Hematopoietic multipotent progenitor cell treated with erythropoietin and hydrocortisone succinate and interleukin-3 and kit ligand, for 17 days (in vitro differentiated cells): ENCODE measurements around the gene ACTMAP.
"Not testable (repeated sequence)": the region's sequence is repeated elsewhere in the genome, so short reads cannot be mapped to it uniquely, and the experiment has no call there.

Experiments
- DNase-seq: peaks from one replicate; pipeline ENCODE4 v3.0.0-alpha.2; 2015; ENCODE audit warnings: low spot score

The ACTMAP gene

DNA sequence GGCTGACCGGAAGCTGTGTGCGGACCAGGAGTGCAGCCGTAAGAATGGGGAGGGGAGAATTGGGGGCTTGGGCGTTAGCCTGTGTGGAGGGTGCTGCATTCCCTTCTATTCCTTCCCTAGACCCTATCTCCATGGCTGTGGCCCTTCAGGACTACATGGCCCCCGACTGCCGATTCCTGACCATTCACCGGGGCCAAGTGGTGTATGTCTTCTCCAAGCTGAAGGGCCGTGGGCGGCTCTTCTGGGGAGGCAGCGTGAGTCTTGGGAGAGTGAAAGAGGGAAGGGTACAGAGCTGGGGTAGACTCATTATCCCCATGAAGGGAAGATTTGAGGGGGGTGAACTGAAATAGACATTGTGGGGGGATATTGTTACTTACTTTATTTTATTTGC lies 25.4 kb upstream of the ACTMAP start:
- no peak for DNase-seq

DNA sequence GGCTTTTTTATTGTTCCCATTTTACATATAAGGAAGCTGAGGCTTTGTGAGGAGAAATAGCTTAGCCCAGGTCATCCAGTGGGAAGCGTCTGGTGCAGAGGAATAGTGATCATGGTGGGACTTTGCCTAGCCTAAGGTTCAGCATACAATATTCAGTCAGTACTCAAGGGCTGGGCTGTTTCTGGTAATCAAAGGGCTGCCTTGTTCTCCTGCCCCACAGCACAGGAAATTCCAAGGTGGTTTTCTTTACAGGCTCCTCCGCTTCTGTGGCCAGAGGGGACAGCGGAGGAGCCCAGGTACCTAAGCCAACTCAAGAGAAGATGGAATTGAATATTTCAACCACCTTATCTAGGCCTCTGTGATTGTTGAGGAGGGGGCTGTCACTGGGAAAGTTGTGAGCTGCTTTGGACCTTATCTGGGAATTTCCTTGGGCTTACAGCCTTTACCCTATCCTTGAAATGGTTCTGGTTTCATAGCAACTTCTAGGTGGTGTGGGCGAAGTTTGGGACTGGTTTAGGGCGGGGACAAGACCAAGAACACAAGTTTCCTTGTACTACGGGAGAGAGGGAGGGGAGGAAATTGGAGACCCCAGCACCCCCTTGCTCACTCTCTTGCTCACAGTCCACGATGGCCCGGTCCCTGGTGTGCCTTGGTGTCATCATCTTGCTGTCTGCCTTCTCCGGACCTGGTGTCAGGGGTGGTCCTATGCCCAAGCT lies 24.8 kb upstream of the ACTMAP start, which contains the start of gene MIA:
TSS of gene MIA (plus strand) at position 606 of the 716 bp plus-strand sequence. CDS start at position 628, 22 bp downstream.
- DNase-seq, result no peak

DNA sequence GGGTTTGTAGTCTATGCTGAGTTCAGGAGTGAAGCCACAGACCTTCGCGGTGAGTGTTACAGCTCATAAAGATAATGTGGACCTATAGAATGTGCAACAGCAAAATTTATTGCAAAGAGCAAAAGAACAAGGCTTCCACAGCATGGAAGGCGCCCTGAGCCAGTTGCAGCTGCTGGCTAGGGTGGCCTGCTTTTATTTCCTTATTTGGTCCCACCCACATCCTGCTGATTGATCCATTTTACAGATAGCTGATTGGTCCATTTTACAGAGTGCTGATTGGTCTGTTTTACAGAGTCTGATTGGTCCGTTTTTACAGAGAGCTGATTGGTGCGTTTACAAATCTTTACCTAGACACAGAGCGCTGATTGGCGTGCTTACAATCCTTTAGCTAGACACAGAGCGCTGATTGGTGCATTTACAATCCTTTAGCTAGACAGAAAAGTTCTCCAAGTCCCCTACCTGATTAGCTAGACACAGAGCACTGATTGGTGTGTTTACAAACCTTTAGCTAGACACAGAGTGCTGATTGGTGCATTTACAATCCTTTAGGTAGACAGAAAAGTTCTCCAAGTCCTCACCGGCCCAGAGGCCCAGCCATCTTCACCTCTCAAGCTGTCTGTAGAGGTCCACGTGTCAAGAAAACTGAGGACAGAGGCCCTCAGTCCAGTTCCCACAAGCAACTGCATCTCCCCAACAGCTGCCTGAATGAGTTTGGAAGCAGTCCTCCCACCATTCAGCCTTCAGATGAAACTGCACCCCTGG lies 21.0 kb upstream of the ACTMAP start:
- DNase-seq, result peak; percentile 32

DNA sequence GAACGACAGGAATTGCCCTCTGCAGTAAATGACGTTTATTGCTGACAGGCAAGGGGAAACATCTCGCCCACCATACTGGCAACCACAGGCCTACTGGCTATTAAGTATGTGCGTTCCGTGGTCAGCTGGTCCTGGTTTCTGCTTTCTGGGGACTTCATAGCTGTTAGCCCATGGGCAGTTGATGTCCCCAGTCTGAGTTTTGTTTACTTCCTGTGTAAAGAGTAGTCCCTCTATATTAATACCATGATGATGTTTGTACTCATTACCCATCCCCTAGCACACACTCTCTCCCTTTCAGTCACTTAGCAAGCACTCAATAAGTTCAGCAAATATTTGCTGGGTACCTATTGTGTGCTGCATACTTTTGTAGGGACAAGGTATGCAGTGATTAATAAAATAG lies 18.6 kb upstream of the ACTMAP start:
- DNase-seq, result no peak

DNA sequence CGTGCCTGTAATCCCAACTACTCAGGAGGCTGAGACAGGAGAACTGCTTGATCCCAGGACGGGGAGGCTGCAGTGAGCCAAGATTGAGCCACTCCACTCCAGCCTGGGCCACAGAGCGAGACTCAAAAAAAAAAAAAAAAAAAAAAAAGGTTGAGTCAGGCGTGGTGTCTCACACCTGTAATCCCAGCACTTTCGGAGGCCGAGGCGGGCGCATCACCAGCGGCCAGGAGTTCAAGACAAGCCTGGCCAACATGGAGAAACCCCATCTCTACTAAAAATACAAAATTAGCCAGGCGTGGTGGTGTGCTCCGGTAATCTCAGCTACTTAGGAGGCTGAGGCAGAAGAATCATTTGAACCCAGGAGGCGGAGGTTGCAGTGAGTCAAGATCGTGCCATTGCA lies 16.1 kb upstream of the ACTMAP start:
- DNase-seq, result not testable (repeated sequence)

DNA sequence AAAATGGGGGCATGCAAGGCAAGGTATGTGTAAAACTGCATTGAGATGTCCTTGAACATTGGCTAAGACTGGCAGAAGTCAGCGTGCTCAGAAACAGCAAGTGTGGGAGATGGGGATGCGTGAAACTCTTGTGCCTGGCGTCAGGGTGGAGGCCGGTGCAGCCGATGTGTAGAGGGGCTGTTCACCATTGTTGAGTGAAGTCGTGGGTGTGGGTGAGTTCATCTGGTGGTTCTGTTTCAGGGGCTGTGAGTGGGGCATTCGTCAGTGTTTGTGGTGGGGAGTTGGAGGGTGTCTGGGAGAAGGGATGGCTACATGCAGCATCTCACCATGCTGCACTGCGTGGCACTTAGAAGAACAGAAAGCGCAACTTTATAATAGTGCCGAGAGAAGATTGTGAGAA lies 13.7 kb upstream of the ACTMAP start:
- no peak for DNase-seq

DNA sequence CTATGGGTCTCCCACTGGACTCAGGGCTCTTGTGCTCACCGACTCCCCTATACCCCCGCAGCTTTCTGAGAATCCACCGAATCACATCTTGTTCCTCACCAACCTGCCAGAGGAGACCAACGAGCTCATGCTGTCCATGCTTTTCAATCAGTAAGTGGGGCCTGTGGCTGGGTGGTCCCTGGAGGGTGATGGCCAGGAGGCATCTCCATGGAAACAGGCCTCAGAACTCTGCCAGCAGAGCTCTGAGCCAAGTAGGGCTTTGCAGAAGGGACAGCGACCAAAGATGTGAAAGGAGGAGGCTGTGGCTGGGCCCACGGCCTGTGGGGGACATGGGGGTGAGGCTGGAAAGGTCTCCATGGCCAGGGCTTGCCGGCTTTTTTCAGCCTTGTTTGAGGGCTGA lies 13.2 kb upstream of the ACTMAP start:
- DNase-seq, result no peak

DNA sequence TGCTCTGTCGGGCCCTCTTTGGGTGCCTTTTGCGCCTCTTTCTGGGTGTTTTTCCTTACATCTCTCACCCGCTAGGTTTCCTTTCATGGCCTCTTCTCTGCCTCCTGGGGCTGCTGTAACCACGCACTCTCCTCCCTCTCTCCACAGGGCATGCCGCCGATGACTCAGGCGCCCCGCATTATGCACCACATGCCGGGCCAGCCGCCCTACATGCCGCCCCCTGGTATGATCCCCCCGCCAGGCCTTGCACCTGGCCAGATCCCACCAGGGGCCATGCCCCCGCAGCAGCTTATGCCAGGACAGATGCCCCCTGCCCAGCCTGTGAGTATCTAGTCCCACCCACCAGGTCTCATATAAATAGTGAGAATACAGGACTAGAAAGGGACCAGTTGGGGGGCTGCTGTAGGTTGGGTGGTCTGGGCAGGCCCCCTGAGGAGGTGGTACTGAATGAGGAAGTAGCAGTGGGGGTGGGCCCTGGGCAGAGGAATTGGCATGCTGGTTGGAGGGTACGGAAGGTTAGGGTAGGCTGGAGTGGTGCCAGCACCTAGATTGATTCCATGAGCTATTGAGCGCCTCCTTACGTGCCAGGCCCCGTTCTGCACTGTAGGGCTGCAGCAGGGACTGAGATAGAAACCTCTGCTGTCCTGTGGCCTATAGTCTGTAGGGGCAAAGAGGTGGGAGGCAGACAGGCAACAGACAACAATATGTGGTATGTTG lies 12.6 kb upstream of the ACTMAP start:
- no peak for DNase-seq

DNA sequence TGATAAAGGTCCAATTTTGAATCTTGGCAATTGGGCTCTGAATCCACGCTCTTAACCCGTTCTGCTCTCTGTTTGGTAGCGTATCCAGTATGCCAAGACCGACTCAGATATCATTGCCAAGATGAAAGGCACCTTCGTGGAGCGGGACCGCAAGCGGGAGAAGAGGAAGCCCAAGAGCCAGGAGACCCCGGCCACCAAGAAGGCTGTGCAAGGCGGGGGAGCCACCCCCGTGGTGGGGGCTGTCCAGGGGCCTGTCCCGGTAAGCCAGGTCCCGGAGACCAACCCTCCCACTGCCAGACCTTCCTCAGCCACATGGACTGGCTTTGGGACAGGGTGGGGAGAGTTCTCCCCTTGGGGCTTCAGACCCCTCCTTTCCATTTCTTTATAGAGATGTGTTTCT lies 9.1 kb upstream of the ACTMAP start:
- no peak for DNase-seq

DNA sequence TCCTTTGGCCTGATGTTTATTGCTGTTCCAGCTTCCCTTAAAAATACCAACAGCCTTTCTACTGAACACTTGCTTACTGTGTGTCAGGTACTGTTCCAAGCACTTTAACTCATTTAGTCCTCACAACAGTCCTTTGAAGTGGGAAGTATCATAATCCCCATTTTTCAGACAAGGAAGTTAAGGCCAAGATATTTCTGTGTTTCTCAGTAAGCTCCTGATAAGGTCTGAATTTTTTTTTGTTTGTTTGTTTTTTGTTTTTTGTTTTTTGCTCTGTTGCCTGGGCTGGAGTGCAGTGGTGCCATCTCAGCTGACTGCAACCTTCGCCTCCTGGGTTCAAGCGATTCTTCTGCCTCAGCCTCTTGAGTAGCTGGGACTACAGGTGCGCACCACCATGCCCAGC lies 8.2 kb upstream of the ACTMAP start:
- DNase-seq, result no peak

DNA sequence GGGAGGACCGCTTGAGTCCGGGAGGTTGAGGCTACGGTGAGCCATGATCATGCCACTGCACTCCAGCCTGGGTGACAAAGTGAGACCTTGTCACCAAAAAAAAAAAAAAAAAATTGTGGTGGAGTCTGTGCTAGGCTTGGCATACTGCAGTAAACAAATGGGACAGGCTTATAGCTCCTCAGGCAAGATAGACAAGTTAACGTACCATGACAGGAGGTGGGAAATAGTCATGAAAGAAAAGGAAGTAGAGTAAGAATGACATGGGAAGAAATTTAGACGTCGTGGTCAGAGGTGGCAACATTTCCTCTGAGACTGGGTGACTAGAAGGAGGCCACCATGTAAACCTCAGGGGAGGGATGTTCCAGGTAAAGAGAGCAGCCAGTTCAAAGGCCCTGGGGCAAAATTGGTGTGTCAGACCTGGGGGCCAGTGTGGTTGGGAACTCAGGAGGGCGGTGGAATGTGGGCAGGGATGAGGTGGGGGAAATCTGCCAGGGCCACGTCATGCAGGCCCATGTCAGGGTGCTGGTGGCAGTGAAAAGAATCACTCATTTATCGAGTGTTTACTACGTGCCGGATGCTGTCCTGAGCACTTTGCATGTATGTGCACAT lies 6.3 kb upstream of the ACTMAP start:
- no peak for DNase-seq

DNA sequence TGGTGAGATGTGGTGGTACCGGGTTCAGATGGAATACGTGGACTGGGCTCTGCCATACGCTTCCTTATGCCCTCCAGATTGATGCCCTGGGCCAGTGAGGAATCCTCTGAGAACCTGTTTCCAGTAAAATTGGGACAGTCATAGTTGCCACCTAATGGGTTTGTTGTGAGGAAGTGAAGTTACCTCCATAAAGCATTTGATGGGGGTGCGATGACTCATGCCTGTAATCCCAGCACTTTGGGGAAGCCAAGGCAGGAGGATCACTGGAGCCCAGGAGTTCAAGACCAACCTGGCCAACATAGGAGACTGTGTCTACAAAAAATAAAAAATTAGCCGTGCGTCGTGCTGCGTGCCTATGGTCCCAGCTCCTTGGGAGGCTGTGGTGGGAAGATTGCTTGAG lies 5.5 kb upstream of the ACTMAP start:
- DNase-seq, result no peak

DNA sequence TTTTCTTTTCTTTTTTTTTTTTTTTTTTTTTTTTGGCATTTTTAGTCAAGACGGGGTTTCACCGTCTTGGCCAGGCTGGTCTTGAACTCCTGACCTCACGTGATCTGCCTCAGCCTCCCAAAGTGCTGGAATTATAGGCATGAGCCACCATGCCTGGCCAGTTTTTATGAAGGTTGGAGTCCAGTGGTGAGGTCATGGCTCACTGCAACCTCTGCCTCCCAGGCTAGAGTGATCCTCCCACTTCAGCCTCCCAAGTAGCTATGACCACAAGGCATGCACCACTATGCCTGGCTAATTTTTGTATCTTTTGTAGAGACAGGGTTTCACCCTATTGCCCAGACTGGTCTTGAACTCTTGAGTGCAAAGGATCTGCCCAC lies 5.0 kb upstream of the ACTMAP start:
- DNase-seq, result no peak

DNA sequence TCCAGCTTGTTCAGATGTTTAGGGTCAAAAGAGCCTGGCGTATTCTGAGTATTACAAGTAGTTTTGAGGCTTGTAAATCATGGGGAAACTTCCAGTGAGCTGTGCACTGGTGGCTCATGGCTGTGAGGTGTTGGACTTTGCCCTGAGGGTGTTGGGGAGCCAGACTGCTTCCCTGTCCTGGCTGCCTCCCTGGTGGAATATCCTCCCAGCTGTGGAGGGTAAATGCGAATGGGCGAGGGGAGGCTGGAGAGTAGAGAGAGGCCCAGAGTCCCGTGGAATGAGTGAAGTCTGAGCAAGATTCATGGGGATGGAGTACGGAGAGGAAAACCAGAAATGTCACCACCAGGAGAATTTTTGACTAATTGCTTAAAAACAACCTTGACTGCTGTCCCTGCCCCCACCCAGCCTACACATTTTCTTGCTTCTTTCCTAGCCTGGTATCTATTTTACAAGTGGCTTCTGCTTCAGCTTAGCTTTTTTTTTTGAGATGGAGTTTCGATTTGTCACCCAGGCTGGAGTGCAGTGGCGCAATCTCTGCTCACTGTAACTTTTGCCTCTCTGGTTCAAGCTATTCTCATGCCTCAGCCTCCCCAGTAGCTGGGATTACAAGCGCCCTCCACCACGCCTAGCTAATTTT lies 4.5 kb upstream of the ACTMAP start:
- DNase-seq, result no peak

DNA sequence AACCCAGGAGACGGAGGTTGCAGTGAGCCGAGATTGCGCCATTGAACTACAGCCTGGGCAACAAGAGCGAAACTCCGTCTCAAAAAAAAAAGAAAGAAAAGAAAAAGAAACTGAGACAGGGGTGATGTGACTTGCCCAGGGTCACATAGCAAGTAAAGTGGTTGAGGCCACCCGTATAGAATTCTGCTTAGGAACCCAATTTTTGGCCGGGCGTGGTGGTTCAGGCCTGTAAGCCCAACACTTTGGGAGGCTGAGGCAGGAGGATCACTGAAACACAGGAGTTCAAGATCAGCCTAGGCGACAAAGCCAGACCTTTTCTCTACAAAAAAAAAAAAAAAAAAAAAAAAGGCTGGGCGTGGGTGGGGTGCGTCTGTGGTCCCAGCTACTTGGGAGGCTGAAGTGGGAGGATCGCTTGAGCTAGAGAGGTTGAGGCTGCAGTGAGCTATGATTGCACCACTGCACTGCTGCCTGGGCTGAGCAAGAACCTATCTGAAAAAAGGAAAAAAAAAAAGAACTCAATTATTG lies 2.0 kb upstream of the ACTMAP start:
- no peak for DNase-seq

DNA sequence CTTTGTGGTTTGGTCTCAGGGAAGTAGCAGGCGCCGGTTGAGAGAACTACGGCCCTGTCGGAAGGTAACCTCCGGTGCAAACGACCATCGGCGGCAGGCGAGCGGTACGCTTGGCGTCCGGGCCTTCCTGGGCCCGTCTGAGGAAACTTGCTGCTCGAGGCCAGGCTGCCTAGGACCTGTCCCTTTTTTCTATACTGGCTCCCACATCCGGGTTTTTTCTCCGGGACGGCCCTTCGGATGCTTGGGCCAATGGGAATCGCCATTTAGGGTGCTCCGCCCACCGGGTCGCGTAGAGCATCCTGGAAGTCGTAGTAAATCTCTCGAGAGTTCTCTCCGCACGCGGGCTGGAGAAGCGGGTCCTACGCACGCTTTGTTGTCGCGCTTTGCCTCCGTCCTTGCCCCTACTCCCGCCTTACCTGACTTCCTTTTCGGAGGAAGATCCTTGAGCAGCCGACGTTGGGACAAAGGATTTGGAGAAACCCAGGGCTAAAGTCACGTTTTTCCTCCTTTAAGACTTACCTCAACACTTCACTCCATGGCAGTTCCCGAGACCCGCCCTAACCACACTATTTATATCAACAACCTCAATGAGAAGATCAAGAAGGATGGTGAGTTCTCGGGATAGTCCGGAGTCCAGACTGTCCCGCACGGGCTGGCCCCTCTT lies 729 bp upstream of the ACTMAP start, which contains the start of gene SNRPA:
TSS of gene SNRPA (plus strand) at position 330 of the 664 bp plus-strand sequence. CDS start at position 536, 206 bp downstream.
- DNase-seq, result peak; percentile 98

DNA sequence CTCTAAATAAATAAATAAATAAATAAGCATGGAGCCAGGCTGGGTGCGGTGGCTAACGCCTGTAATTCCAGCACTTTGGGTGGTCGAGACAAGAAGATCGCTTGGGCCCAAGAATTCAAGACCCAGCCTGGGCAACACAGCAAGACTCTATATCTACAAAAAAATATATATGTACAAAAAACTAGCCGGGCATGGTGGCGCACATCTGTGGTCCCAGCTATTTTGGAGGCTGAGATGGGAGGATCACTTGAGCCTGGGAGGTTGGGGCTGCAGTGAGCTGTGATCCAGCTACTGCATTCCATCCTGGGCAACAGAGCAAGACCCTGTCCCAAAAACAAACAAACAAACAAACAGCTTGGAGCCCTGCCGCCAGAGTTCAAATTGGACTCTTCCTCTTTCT lies 2.7 kb downstream of the ACTMAP start:
- no peak for DNase-seq

DNA sequence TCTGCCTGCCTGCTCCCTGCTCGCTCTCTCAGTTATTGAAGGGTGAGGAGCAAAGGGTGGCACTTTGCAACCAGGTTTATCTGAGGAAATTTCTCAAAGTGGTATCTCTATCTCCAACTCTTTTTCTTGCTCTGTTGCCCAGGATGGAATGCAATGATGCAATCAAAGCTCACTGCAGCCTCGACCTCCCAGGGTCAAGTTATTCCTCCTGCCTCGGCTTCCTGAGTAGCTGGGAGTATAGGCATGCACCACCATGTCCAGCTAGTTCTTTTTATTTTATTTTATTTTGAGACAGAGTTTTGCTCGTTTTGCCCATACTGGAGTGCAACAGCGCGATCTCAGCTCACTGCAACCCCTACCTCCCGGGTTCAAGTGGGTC lies 4.9 kb downstream of the ACTMAP start:
- DNase-seq, result no peak

DNA sequence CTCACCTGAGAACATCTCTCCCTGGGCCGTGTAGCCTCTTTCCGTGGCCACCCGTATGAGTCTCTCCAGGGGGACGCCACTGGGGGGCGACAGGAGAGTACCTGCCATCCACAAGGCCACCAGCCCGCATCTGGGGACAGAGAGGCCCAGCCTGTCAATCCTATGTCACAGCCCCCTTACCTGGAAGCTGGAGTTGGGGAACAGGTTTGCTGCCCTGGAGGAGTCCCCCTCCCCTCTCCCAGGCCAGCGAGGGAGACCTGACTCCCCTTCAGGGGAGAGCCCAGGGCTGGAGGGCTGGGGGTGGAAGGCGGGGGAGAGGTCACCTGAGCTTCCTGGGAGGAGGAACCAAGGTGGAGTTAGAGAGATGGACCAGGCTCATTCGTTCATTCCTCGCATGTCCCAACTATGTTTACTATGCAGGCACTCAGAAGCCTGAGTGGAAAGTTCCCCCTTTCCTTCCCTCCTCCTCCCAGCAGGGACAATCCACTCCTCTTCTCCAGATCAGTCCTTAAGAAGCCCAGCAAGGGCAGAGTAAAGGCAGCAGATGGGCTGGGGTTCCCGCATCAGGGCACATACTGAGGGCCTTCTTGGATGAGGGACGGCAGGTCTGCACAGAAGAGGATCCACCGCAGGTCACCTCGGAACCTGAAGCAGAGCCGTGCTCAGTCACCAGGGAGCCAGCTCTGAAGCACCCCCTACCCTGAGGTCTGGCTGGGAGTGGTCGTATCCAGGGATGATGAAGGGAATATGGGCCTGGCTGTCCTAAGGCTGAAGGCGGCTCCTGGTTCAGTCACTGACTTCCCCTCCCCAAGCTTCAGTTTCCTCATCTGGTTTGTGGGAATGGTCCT lies 5.5 kb downstream of the ACTMAP start:
- DNase-seq, result peak; percentile 43

DNA sequence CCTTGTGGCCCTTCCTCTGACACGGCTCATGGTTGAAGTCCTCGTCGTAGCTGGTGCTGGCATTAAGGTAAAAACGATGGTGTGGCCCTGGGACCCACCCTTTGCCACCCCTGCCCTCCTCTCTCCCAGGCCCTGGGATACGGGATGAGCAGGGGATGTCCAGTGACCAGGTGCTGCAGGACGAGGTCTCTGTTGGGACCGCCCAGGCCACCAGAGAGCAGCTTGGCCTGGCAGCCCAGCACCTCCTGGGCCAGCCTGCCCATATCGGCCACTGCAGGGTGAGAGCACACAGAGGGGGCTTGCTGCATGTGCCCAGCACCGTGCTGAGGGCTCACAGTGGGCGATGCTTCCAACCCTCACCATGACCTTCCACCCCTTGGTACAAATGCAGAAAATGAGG lies 6.4 kb downstream of the ACTMAP start:
- no peak for DNase-seq
